HUES64 (cell line): ENCODE data around the gene DLG1.
"Not testable (repeated sequence)": the region's sequence is repeated elsewhere in the genome, so short reads cannot be mapped to it uniquely, and the experiment has no call there.

Experiments used
- H3K27ac ChIP-seq: 2 replicates; pipeline ENCODE4 v1.7.0; 2013; ENCODE audit warnings: low read depth, low read length, inconsistent platforms
- H3K27me3 ChIP-seq: 2 replicates; pipeline ENCODE4 v1.6.1; 2013; ENCODE audit warnings: mild to moderate bottlenecking, low read length; ENCODE audit not compliant: insufficient read depth
- H3K36me3 ChIP-seq: 2 replicates; pipeline ENCODE4 v1.6.1; 2013; ENCODE audit warnings: mild to moderate bottlenecking, low read length; ENCODE audit not compliant: insufficient read depth
- H3K4me1 ChIP-seq: 2 replicates; pipeline ENCODE4 v1.6.1; 2013; ENCODE audit warnings: mild to moderate bottlenecking, low read length, moderate library complexity; ENCODE audit not compliant: insufficient read depth
- H3K4me3 ChIP-seq: 2 replicates; pipeline ENCODE4 v1.5.1; 2013; ENCODE audit warnings: mild to moderate bottlenecking, low read length, moderate library complexity
- H3K9ac ChIP-seq: 2 replicates; pipeline ENCODE4 v1.6.1; 2013; ENCODE audit warnings: mild to moderate bottlenecking, low read depth, low read length
- H3K9me3 ChIP-seq: 2 replicates; pipeline ENCODE4 v1.6.1; 2013; ENCODE audit warnings: low read depth, low read length; ENCODE audit not compliant: insufficient read depth
- WGBS: fragments of 150-250, 120-280 bp; methylation state at CpG from one replicate; pipeline ENCODE4 v1.1.7; 2013; ENCODE audit warnings: missing lambda C conversion rate; 5-methylcytosine and 5-hydroxymethylcytosine counted together

The DLG1 gene

GRCh38 chr3:197209366-197210260, 88.8 kb downstream of the DLG1 start:
- Histone ChIP-seq H3K4me3 (no peak overlapping the region), H3K9ac (no peak overlapping the region), H3K4me1 (peaks cover 40% of the 10 kb centered on the region), H3K9me3 (no peaks in the 10 kb centered on the region), H3K27me3 (no peaks in the 10 kb centered on the region), H3K27ac (no peak overlapping the region), H3K36me3 (no peaks in the 10 kb centered on the region)

GRCh38 chr3:197206913-197207312, 91.5 kb downstream of the DLG1 start:
- H3K36me3 ChIP-seq, result no peaks in the 10 kb centered on the region
- H3K27me3 ChIP-seq, result no peaks in the 10 kb centered on the region
- H3K4me3 ChIP-seq, result no peak overlapping the region
- no peak overlapping the region for H3K27ac ChIP-seq
- no peaks in the 10 kb centered on the region for H3K9me3 ChIP-seq
- H3K4me1 ChIP-seq, result peaks cover 47% of the 10 kb centered on the region
- H3K9ac ChIP-seq, result no peak overlapping the region
- 82% methylated on average over 9 of the region's 9 CpGs for WGBS

GRCh38 chr3:197205675-197206074, 92.7 kb downstream of the DLG1 start:
- H3K27ac ChIP-seq, result no peak overlapping the region
- H3K4me3 ChIP-seq, result no peak overlapping the region
- peaks cover 47% of the 10 kb centered on the region for H3K4me1 ChIP-seq
- 89% methylated on average over 2 of the region's 2 CpGs for WGBS
- H3K9ac ChIP-seq, result no peak overlapping the region
- no peaks in the 10 kb centered on the region for H3K36me3 ChIP-seq
- H3K27me3 ChIP-seq, result no peaks in the 10 kb centered on the region
- no peaks in the 10 kb centered on the region for H3K9me3 ChIP-seq

- Histone ChIP-seq H3K4me3 (no peak overlapping the region), H3K27me3 (no peaks in the 10 kb centered on the region), H3K27ac (no peak overlapping the region), H3K36me3 (no peaks in the 10 kb centered on the region), H3K4me1 (peaks cover 47% of the 10 kb centered on the region), H3K9me3 (no peaks in the 10 kb centered on the region), H3K9ac (no peak overlapping the region)
- WGBS, result 94% methylated on average over 1 of the region's 1 CpG
Observed at GRCh38 chr3:197205265-197205664, 93.1 kb downstream of the DLG1 start.

GRCh38 chr3:197204736-197205135, 93.7 kb downstream of the DLG1 start:
- Histone ChIP-seq H3K27me3 (no peaks in the 10 kb centered on the region), H3K4me1 (peaks cover 47% of the 10 kb centered on the region), H3K9me3 (no peaks in the 10 kb centered on the region), H3K36me3 (no peaks in the 10 kb centered on the region), H3K9ac (no peak overlapping the region), H3K27ac (no peak overlapping the region), H3K4me3 (no peak overlapping the region)
- WGBS, result 50% methylated on average over 3 of the region's 3 CpGs

GRCh38 chr3:197203714-197204146, 94.7 kb downstream of the DLG1 start:
- Histone ChIP-seq H3K9me3 (no peaks in the 10 kb centered on the region), H3K27ac (peak overlapping the region; percentile 8; the same call in 1 of the 2 replicates), H3K4me3 (0 out of 2 replicates have a peak overlapping the region, but pooled peaks have one; percentile 6), H3K27me3 (no peaks in the 10 kb centered on the region), H3K36me3 (no peaks in the 10 kb centered on the region), H3K9ac (no peak overlapping the region), H3K4me1 (peaks cover 47% of the 10 kb centered on the region)
- 27% methylated on average over 2 of the region's 2 CpGs for WGBS

GRCh38 chr3:197202694-197203093, 95.7 kb downstream of the DLG1 start:
- 80% methylated on average over 2 of the region's 2 CpGs for WGBS
- Histone ChIP-seq H3K27me3 (no peaks in the 10 kb centered on the region), H3K27ac (no peak overlapping the region), H3K9me3 (no peaks in the 10 kb centered on the region), H3K9ac (no peak overlapping the region), H3K4me1 (peaks cover 47% of the 10 kb centered on the region), H3K4me3 (no peak overlapping the region), H3K36me3 (no peaks in the 10 kb centered on the region)

- Histone ChIP-seq H3K9ac (no peak overlapping the region), H3K9me3 (no peaks in the 10 kb centered on the region), H3K4me1 (peaks cover 41% of the 10 kb centered on the region), H3K36me3 (no peaks in the 10 kb centered on the region), H3K27me3 (no peaks in the 10 kb centered on the region), H3K4me3 (no peak overlapping the region), H3K27ac (no peak overlapping the region)
- WGBS, result 77% methylated on average over 4 of the region's 5 CpGs
Observed at GRCh38 chr3:197201791-197202452, 96.5 kb downstream of the DLG1 start.

GRCh38 chr3:197200856-197201255, 97.6 kb downstream of the DLG1 start:
- WGBS, result 95% methylated on average over 9 of the region's 12 CpGs
- not testable (repeated sequence) for H3K4me3 ChIP-seq, H3K36me3 ChIP-seq, H3K9ac ChIP-seq, H3K27me3 ChIP-seq, H3K27ac ChIP-seq, H3K9me3 ChIP-seq
- H3K4me1 ChIP-seq, result peaks cover 37% of the 10 kb centered on the region

- Histone ChIP-seq H3K9ac (no peak overlapping the region), H3K4me3 (no peak overlapping the region), H3K27ac (no peak overlapping the region), H3K27me3 (no peaks in the 10 kb centered on the region), H3K36me3 (peaks cover 11% of the 10 kb centered on the region; the same call in 1 of the 2 replicates), H3K9me3 (no peaks in the 10 kb centered on the region), H3K4me1 (peaks cover 3% of the 10 kb centered on the region)
- WGBS, result 96% methylated on average over 2 of the region's 2 CpGs
Observed at GRCh38 chr3:197197334-197197733, 101.1 kb downstream of the DLG1 start.

GRCh38 chr3:197196192-197196591, 102.2 kb downstream of the DLG1 start:
- H3K4me3 ChIP-seq, result no peak overlapping the region

More at GRCh38 chr3:197196192-197196591, 102.2 kb downstream of the DLG1 start:
- H3K9ac ChIP-seq, result no peak overlapping the region
- H3K27ac ChIP-seq, result no peak overlapping the region
- H3K27me3 ChIP-seq, result no peaks in the 10 kb centered on the region
- 100% methylated on average over 3 of the region's 3 CpGs for WGBS
- no peaks in the 10 kb centered on the region for H3K4me1 ChIP-seq
- H3K9me3 ChIP-seq, result no peaks in the 10 kb centered on the region
- H3K36me3 ChIP-seq, result peaks cover 11% of the 10 kb centered on the region; the same call in 1 of the 2 replicates
